NT2/D1 (cell line): ENCODE measurements around the gene TAX1BP3.

Source experiments
- SUZ12 ChIP-seq: IDR thresholded peaks from 2 replicates; pipeline ENCODE4 v1.6.1; 2011; ENCODE audit not compliant: insufficient read length, insufficient read depth; ENCODE audit errors: extremely low read depth
- YY1 ChIP-seq: IDR thresholded peaks from 2 replicates; pipeline ENCODE4 v1.6.1; 2011; ENCODE audit not compliant: insufficient read length, insufficient read depth
- ZNF274 ChIP-seq: IDR thresholded peaks from 2 replicates; pipeline ENCODE4 v1.6.1; 2011; ENCODE audit warnings: mild to moderate bottlenecking, low read depth, low read length

DNA sequence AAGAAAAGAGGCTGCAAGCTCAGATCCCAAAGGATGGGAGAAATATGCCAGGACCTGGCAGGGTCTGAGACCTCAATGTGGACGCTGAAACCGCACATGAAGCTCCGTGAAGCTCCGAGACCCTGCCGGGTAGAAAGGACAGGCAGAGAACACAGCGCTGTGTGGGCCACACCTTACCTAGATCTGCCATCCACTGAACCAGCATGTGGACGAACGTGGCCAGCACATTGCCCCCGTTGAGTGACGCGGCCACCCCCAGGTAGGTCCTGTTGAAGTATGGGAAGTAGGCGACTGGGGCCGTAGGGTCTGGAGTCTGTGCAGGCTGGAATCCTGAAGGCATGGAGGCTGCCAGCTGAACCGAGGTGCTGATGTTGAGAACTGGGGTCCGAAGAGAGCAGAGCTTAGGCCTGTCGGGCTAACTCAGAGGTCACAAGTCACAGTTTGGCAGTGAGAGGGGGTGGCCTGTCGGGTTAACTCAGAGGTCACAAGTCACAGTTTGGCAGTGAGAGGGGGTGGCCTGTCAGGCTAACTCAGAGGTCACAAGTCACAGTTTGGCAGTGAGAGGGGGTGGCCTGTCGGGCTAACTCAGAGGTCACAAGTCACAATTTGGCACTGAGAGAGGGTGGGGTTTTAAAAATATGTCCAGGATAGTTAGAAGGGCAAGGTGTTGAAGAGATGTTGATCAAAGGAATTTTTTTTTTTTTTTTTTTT is 53.1 kb downstream of the TAX1BP3 start:
- TF ChIP-seq SUZ12 (no peak), YY1 (no peak), ZNF274 (no peak)
